Liver (tissue), 3 donors: ENCODE measurements around the gene ZNF740.

Experiments
- NR2F2 ChIP-seq: IDR thresholded peaks from 2 replicates; pipeline ENCODE4 v1.6.1; 2016; ENCODE audit warnings: antibody characterized with exemption
- SP1 ChIP-seq: IDR thresholded peaks from 2 replicates; pipeline ENCODE4 v1.6.1; 2018; ENCODE audit warnings: antibody characterized with exemption, mild to moderate bottlenecking
- TAF1 ChIP-seq: conservative IDR thresholded peaks from 2 replicates; pipeline ENCODE4 v1.6.1; 2016; ENCODE audit warnings: antibody characterized with exemption, mild to moderate bottlenecking
- YY1 ChIP-seq: IDR thresholded peaks from 2 replicates; pipeline ENCODE4 v1.6.1; 2016; ENCODE audit warnings: antibody characterized with exemption, mild to moderate bottlenecking
- TF ChIP-seq, protein P1 (sequence below): IDR thresholded peaks from 2 replicates; pipeline ENCODE4 v1.6.1; 2016; ENCODE audit warnings: antibody characterized with exemption
- TF ChIP-seq, protein P2 (sequence below): fragments of 150-350 bp; IDR thresholded peaks from 2 replicates; pipeline ENCODE4 v1.5.1; 2017; ENCODE audit warnings: improper control_type of control experiment, low read depth, low read length; ENCODE audit not compliant: missing input control
- TF ChIP-seq, protein P3 (sequence below): IDR thresholded peaks from 2 replicates; pipeline ENCODE4 v1.6.1; 2016; ENCODE audit warnings: antibody characterized with exemption
- donor health status: healthy.
- donor health status: healthy.

DNA sequence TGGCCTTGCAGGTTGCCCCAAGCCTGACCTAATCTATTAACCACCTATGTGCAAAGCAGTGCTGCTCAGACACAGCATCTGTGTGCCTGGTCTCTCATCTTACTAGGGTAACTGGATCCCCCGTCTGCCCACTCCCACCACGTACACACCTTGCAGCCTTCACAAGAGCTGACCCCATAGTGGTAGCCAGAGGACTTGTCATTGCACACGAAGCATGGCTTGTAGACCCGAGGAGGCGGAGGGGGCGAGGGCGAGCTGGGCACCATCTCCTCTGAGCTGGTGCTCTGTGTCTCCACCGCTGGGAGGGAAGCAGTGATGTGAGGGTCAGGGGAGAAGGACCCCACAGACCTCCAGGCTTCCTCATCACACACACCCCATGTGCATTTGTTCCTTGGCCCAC, 35.0 kb downstream of the ZNF740 start:
- no peak for TF ChIP-seq SP1
- TF ChIP-seq, protein P1, sequence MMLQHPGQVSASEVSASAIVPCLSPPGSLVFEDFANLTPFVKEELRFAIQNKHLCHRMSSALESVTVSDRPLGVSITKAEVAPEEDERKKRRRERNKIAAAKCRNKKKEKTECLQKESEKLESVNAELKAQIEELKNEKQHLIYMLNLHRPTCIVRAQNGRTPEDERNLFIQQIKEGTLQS, result no peak
- TF ChIP-seq, protein P2, sequence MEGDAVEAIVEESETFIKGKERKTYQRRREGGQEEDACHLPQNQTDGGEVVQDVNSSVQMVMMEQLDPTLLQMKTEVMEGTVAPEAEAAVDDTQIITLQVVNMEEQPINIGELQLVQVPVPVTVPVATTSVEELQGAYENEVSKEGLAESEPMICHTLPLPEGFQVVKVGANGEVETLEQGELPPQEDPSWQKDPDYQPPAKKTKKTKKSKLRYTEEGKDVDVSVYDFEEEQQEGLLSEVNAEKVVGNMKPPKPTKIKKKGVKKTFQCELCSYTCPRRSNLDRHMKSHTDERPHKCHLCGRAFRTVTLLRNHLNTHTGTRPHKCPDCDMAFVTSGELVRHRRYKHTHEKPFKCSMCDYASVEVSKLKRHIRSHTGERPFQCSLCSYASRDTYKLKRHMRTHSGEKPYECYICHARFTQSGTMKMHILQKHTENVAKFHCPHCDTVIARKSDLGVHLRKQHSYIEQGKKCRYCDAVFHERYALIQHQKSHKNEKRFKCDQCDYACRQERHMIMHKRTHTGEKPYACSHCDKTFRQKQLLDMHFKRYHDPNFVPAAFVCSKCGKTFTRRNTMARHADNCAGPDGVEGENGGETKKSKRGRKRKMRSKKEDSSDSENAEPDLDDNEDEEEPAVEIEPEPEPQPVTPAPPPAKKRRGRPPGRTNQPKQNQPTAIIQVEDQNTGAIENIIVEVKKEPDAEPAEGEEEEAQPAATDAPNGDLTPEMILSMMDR, result no peak
- TF ChIP-seq YY1, result no peak
- TF ChIP-seq NR2F2, result no peak
- TF ChIP-seq, protein P3, sequence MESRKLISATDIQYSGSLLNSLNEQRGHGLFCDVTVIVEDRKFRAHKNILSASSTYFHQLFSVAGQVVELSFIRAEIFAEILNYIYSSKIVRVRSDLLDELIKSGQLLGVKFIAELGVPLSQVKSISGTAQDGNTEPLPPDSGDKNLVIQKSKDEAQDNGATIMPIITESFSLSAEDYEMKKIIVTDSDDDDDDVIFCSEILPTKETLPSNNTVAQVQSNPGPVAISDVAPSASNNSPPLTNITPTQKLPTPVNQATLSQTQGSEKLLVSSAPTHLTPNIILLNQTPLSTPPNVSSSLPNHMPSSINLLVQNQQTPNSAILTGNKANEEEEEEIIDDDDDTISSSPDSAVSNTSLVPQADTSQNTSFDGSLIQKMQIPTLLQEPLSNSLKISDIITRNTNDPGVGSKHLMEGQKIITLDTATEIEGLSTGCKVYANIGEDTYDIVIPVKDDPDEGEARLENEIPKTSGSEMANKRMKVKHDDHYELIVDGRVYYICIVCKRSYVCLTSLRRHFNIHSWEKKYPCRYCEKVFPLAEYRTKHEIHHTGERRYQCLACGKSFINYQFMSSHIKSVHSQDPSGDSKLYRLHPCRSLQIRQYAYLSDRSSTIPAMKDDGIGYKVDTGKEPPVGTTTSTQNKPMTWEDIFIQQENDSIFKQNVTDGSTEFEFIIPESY, result no peak
- TF ChIP-seq TAF1, result no peak
